ENCODE data around the gene DLG2.

DLG2 gene

GRCh38 chr11:83523676-83524075, 2103.5 kb downstream of the DLG2 start:
- DNase-seq: no peak

DNA sequence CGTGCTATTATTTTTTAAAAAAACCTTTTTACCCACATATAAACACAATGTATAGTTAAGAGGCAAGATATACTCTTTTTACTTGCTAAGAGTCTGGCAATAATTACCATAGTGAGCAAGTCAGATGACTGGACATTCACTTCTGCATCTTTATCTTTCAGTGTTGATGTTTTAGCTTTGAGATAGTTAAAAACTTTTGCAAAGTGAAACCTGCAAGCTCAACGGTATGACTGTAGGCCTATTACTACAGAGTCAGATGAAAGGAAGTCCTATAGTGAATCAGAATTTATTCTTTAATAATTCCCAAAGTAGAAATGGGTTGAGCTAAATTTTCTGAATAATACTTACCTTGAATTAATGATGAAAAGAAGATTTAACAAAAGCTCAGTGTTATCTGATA, 2104.2 kb downstream of the DLG2 start:
- DNase-seq: no peak

- no peak for DNase-seq
Measured at GRCh38 chr11:83521647-83522596, 2105.2 kb downstream of the DLG2 start.

- no peak for DNase-seq
Measured at GRCh38 chr11:83520849-83521248, 2106.3 kb downstream of the DLG2 start.

DNA sequence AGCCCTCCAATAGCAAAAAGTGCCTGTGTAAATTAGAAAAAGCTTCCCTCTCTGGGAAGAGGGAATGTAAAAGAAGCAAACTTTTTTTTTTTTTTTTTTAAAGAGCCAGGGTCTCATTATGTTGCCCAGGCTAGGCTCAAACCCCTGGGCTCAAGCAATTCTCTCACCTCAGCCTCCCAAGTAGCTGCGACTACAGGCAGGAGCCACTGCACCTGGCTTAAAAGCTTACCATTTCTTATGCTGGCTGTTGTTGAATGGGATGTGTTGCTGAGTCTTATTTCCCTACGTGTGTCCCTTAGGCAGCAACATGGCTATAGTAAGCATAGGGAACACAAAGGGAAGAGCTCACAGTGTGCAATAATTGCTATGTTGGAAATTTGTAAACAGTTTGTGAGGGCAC, 2115.5 kb downstream of the DLG2 start:
- no peak for DNase-seq

DNA sequence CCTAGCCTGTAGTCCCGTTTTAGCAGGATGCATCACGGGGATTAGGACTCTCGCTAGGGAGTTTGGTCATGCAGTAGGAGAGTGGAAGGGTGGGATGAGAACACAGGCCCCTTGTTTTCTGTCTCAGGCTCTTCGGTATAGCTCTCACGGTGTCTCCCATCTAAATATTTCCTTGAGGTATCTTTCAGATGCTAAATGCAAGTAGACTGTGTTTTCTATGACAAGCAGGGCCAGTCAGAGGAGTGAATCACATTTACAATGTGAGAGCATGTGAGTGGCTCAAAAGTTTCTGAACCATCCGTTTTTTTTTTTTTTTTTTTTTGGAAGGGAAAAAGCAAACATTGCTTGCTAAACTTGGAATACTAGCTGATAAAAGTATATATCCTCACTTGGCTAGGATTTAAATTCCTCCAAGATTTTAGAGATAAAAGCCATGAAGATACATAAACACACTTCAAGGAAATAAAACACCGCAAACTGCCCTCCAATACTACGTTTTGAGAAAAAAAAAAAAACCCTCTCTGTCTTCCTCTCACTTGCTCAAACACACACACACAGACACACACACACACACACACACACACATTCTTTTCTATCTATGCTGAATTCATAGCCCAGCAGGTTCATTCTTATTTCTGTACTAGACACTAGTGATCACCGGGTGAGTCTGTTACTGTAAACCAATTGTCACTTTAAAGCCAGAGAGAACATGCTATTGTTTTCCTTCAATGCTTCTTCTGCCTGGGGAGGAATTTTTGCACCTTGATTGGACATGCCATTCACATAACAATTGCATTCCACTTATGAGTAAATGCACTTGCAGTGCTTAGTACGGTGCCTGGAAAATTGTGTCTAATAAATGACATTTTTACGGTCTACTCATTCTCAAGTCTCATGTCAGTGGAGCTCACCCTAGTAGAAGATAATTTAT, 2116.3 kb downstream of the DLG2 start:
- no peak for DNase-seq

- no peak for DNase-seq
Measured at GRCh38 chr11:83508804-83509203, 2118.3 kb downstream of the DLG2 start.

DNA sequence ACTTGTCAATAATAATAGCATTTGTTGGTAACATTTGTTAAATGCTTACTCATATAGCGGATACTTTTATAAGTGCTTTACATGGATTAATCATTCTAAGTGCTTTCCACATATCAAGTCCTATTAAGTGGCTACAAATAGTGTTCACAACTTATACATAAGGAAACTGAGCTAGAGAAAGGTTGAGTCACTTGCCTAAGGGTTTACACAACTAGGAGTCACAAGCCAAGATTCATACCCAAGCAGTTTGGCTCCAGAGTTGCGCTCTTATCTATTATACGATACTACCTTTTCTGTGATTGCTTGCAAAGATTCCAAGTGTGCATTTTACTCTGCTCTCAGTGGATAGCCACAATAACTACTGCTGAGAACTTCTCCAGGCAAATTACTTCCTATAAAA, 2125.1 kb downstream of the DLG2 start:
- no peak for DNase-seq

- no peak for DNase-seq
Measured at GRCh38 chr11:83493917-83494316, 2133.2 kb downstream of the DLG2 start.

DNA sequence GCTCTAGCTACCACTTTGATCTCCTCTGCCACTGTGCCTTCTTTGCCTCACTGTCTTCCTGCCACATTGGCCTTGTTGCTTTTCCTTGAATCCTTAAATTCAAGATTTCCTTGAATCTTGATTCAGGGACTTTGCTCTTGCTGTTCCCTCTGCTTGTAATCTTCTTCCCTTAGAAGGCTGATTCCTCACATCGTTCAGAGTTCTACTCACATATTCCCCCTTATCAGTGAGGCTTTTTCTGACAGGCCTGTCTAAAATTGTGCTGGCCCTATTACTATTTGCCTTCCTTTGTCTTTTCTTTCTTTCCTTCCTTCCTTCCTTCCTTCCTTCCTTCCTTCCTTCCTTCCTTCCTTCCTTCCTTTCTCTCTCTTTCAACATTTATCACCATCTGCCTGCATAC, 2134.1 kb downstream of the DLG2 start:
- no peak for DNase-seq

- DNase-seq: no peak
Measured at GRCh38 chr11:83483808-83484207, 2143.3 kb downstream of the DLG2 start.

DNA sequence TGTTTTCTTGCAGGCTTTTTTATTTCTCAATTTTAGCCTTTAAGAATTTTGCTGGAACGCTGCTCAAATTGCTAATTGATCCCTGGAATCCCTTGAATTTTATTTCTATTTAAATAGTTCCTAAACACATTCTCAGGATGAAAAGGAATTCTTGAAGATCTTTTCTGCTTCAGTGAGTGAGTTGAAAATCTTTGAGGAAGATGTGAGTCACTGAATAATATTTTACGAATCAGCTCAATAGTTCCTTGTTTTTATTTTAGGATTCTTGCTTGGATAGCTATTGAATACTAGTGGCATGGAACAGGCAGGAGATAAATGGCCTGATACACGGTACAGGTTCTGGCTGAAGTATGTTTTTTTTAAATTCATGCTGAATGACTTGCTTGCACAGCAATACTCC, 2146.3 kb downstream of the DLG2 start:
- no peak for DNase-seq

DNA sequence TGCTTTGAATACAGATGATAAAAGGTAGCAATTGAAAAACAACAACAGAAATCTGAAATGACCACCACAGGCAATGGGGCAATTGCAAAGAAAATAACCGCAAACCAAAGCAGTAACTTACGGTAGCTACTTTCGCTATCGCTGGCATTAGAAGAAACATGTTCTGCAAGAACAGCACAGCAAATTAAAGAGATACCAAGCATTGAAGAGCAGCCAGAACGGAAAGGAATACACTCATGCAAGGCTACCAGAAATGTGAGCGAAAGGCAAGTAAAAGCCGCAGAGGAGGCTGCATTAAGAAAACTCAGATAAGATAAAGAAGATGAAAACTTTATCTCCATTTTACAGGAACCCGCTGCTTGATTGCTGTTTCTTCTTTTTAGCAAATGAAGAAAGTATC, 2146.9 kb downstream of the DLG2 start:
- no peak for DNase-seq

- DNase-seq: no peak
Measured at GRCh38 chr11:83477772-83478171, 2149.4 kb downstream of the DLG2 start.

DNA sequence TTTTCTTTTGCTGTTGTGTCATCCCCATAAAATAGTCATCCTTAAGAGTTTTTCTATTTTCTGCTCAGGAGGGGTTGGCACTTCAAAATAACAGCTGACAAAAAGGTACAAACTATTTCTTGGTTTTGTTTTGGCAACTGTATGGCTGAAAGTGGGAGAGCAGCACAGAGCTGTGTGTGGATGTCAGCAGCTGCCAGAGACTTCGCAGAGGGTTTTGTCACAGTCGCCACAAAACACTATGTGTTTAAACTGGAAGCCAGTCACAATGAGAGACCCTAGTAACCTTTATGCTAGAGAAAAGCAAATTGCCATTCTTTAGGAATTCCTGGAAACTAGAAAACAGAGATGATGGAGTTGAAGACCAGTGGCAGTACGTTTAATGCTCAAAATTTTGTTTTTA, 2151.4 kb downstream of the DLG2 start:
- no peak for DNase-seq

GRCh38 chr11:83473743-83474142, 2153.4 kb downstream of the DLG2 start:
- DNase-seq: no peak

- DNase-seq: no peak
Measured at GRCh38 chr11:83472806-83473205, 2154.3 kb downstream of the DLG2 start.

DNA sequence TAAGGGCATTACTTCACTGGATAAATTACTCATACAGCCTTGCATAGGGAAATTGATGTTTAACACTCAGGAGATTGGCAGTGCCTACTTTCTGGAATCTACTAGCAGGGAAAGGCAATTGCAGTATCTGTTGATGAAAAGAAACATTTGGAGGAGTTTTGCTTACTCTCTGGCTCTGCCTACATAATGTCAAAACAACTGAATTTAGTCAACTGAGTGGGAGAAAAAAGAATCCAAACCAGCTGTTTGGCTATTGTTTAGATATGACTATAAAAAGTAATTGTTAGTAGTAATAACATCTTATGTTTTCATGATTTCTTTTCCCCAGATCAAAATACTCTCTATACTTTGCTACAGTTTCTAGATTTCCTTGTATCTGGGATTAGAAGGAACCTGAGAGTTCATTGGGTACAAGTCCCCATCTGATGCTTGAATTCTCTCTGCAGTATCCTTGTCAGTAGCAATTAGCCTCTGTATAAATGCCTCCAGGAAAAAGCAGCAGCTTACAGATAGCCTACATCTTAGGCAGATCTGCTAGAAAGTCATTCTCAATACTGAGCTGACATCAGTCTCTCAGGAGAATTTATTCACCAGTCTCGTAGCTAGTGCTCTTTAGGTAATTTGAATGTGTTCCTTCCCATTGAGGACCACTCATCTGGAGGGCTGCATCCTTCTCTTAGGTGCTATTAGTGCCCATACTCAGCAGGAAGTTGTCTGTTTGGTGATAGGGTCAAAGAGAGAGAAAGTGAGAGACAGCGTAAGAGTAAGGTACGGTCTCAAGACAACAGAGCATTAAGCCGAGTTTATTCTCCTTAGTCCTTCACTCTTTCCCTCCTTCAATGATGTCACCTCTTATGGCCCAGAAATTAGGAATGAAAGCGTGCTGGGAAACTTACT, 2155.1 kb downstream of the DLG2 start:
- DNase-seq: no peak

DNA sequence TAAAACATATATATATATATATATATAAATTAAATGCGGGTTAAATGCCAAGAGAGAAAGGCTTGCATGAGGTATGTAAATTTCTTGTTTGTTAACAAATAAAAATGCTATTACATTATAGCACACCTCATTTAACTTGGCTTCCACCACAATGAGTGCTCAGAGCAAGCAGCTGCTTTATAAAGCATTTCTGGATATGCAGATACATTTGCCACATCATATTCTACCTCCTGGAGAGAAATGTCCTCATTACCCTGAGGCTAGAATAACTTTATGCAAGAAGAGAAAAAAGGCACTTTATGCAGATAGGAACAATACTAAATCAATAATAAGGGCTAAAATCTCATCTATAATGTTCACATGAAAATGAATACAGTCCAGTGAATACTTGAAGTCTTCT, 2159.3 kb downstream of the DLG2 start:
- DNase-seq: no peak

- DNase-seq: no peak
Measured at GRCh38 chr11:83464160-83464944, 2162.8 kb downstream of the DLG2 start.

DNA sequence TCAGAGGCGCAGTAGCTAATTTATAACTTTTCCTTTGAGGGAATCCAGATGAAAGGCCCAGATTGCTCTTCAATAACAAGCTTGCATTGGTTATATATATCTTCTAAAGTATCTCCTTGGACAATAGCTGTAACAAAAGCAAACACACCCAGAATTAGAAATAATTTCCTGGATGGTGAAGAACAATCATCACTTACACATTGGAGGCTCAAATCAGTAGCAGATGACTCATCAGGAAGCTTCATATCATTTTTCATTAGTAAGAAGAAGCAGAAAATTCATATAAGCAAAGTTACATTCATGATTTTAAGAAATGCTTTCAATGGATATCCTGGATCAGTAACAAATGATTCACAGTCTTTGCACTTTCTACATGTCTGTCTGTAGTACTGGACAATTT, 2167.3 kb downstream of the DLG2 start:
- DNase-seq: no peak

GRCh38 chr11:83456566-83456965, 2170.6 kb downstream of the DLG2 start:
- DNase-seq: no peak
